Measurements from ENCODE around the gene PHACTR1.
A peak's percentile ranks its signal among the peaks of the same experiment; 100 is the strongest.

PHACTR1 gene

Small RNA genes within 50 kb of the gene (small RNA-seq; reads per million reads assigned to genes)
- gene RNU1-11P (ENCODE audit: insufficient read depth): 6.3 reads per million, percentile 33 among the genes with 10 or more reads in this experiment
